GM19452 (cell line): ENCODE results near the gene WHRN.

Experiments
- ATAC-seq: cut with Tn5 transposase; IDR thresholded peaks from one replicate; pipeline ENCODE4 v1.9.1; 2021; ENCODE audit not compliant: unreplicated experiment

The WHRN gene

GRCh38 chr9:114450833-114451706, 54.2 kb downstream of the WHRN start:
- no peak for ATAC-seq

- ATAC-seq, result no peak
These were observed 55.1 kb downstream of the WHRN start for GRCh38 chr9:114450181-114450580.

- no peak for ATAC-seq
These were observed 56.0 kb downstream of the WHRN start for GRCh38 chr9:114449236-114449635.

- ATAC-seq, result no peak
These were observed 56.6 kb downstream of the WHRN start for GRCh38 chr9:114448706-114449105.

- ATAC-seq, result no peak
These were observed 58.4 kb downstream of the WHRN start for GRCh38 chr9:114446672-114447450.

- ATAC-seq, result no peak
These were observed 59.2 kb downstream of the WHRN start for GRCh38 chr9:114446036-114446435.

GRCh38 chr9:114445616-114446015, 59.7 kb downstream of the WHRN start:
- ATAC-seq, result no peak

GRCh38 chr9:114442022-114442421, 63.3 kb downstream of the WHRN start:
- no peak for ATAC-seq

GRCh38 chr9:114437401-114437893, 67.8 kb downstream of the WHRN start:
- no peak for ATAC-seq

- ATAC-seq, result no peak
These were observed 70.4 kb downstream of the WHRN start for GRCh38 chr9:114434878-114435311.

GRCh38 chr9:114433720-114434255, 71.5 kb downstream of the WHRN start:
- ATAC-seq, result no peak

- no peak for ATAC-seq
These were observed 72.2 kb downstream of the WHRN start for GRCh38 chr9:114433086-114433485.

GRCh38 chr9:114432323-114433067, 72.8 kb downstream of the WHRN start:
- no peak for ATAC-seq

- no peak for ATAC-seq
These were observed 73.5 kb downstream of the WHRN start for GRCh38 chr9:114431770-114432169.

GRCh38 chr9:114431003-114431402, 74.3 kb downstream of the WHRN start:
- ATAC-seq, result no peak

GRCh38 chr9:114430457-114430856, 74.8 kb downstream of the WHRN start:
- no peak for ATAC-seq

GRCh38 chr9:114429488-114429887, 75.8 kb downstream of the WHRN start:
- no peak for ATAC-seq

GRCh38 chr9:114428466-114428865, 76.8 kb downstream of the WHRN start:
- ATAC-seq, result no peak

GRCh38 chr9:114427644-114428043, 77.6 kb downstream of the WHRN start:
- no peak for ATAC-seq

GRCh38 chr9:114426046-114426948, 79.0 kb downstream of the WHRN start:
- no peak for ATAC-seq
